Measurements from ENCODE around the gene HOXA4.
A peak's percentile ranks its signal among the peaks of the same experiment; 100 is the strongest.

The HOXA4 gene

DNA sequence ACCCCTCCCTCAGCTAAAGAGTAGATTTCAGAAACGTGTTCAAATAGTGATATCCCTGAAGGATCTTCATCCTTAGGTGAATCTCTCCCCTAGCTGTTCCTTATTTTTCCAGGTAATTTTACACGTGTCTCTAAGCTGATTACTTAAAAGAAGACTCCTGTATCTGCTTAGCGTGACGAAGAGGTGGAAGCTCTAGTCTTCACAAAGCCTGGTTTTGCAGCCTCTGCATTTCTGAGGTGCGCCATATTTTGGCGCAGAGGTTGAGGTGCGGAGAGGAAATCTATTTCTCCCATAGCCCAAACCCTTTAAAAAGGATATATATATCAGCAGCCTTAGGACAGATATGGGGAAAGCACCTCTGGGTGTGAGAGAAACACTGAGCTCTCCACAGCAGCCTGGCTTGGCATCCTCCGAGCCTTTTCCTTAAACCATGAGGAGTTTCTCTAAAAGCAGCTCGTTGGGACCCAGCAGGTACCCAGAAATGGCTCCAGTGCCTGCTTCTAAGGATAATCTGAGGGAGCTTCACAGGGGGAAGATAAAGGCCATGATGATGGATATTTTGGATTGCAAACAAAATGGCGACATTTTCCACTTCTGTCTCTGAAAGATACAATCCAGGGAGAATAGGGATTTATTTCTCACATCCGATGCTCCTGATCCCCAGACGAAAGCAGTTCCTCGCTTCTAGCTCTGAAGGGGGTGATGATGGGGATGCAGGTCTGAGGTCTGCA lies 25.1 kb downstream of the HOXA4 start:
- no peak for DNase-seq (ENCODE audit: low read depth)

DNA sequence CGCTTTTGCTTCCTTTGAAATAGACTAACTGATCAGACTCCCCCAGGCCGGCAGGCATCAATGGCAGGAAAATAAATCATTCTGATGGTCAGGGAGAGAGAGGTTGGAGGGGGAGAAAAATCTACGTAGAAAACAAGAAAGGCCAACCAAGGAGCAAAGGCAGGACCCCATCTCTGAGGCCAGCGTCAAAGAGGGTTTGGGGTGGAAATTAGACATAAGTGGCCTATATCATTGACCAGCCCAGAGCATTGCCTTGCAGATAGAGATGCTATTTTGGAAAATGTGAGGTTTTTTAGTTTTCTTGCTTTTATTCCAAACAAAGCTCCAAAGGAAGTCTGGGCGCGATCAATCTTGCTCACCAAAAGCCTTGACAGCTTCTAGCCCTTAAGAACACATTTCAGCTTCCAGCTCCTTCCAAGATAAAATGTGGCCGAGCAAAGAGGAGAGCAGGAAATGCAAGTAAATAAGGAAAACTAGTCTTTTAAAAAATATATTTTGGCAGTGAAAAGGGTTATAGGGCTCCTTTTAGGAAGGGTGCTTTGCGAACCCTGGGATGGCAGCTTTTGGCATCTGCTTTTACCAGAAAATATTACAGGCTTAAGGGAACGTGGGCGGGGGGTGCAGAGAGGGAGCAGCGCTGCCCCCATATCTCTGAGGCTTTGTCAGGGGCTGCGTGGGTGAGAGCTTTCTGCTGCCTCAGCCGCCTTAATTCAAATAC lies 26.1 kb downstream of the HOXA4 start:
- no peak for DNase-seq (ENCODE audit: low read depth)

- no peak for DNase-seq (ENCODE audit: low read depth)
Measured at GRCh38 chr7:27103489-27104226, 26.9 kb downstream of the HOXA4 start.

GRCh38 chr7:27102581-27103442 lies 27.7 kb downstream of the HOXA4 start, which contains the start of gene HOXA2:
Gene HOXA2 (minus strand): TSS chr7:27102683. CDS start chr7:27102500, 183 bp downstream.
- no peak for DNase-seq (ENCODE audit: low read depth)

- no peak for DNase-seq (ENCODE audit: low read depth)
Measured at GRCh38 chr7:27101957-27102580, 28.5 kb downstream of the HOXA4 start.

GRCh38 chr7:27101171-27101956 lies 29.2 kb downstream of the HOXA4 start:
- DNase-seq (ENCODE audit: low read depth), result no peak

GRCh38 chr7:27100694-27101170 lies 29.8 kb downstream of the HOXA4 start:
- no peak for DNase-seq (ENCODE audit: low read depth)

- DNase-seq (ENCODE audit: low read depth), result no peak
Measured at GRCh38 chr7:27099453-27100370, 30.8 kb downstream of the HOXA4 start.

GRCh38 chr7:27098578-27099451 lies 31.7 kb downstream of the HOXA4 start:
- DNase-seq (ENCODE audit: low read depth), result peak; percentile 63

DNA sequence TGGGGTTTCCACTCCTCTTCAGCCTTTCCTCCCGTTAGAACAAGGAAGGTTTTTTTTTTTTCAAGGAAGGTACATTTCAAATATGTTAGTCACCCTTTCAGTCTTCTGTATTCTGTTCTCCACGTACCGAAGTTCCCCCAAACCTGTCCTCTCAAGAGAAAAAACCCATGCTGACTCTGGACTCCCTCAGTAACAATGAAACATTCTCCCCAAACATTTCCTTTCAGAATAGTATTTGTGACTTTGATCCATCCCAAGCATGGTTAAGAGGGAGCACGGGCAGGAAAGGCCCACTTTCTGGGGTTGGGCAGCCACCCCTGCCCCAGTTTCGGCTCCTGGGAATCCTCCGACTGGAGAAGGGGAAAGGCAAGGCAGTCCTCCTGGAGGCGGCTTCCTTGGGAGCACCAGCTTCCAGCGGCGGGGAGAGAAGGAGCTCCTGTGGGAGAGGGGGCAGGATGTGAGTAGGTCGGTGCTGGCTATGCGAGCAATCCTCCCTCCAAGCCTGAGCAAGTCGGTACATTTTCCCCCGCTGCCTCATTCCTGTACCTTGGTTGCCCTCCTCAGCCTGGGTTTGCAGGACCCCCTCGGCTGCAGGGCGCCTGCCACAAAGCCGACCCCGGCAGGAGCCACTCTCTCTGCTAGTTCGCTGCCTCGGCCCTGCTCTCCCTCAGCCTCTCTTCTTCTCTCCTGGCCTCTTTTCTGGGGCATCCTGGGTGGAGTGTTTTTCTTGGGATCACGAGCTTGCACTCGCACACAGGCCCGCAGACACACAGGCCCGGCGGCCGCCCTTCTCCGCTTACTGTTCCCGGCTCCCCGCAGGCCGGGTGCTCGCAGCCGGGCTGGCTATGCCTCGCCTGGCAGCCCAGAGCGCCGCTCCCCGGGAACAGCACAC lies 32.6 kb downstream of the HOXA4 start:
- no peak for DNase-seq (ENCODE audit: low read depth)

GRCh38 chr7:27096768-27097514 lies 33.6 kb downstream of the HOXA4 start:
- no peak for DNase-seq (ENCODE audit: low read depth)

DNA sequence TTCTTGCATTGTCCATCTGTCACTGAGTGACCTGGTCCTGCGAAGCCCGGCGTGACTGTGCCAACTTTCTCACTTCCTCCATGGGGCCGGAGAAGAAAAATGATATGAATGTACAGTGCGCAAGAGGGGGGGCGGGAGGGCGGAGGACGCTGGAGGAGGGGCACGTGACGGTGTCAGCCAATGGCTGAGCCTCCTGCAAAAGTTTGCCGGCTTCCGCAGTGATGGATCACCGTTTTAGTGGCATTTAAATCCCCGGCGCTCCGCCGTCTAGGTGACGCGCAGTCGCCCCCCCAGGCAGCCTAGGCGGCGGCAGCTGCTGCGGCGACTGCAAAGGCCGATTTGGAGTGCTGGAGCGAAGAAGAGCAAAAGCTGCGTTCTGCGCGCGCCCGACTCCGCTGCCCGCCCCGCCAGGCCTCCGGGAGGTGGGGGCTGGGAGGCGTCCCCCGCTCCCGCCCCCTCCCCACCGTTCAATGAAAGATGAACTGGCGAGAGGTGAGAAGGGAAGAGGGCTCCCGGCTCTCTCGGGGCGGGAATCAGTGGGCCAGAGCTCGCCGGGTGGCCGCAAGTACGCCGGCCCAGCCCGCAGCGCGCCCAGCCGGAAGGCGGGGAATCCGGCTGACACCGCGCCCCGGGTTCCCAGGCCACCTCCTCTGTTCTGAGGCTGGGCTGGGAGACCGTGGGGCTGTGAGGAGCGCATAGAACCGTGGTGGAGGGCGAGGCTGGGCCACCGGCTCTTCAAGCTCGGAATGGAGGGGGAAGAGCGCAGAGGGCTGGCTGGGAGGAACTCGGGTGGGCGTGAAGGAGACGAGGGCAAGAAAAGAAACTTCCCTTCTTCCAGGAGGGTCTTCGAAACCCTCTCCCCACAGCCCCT lies 34.4 kb downstream of the HOXA4 start, which contains the start of gene HOXA1:
Gene HOXA1 (minus strand): TSS at position 104 of the 871 bp plus-strand sequence. CDS start 88 bp downstream, at position 16.
- peak; percentile 80 for DNase-seq (ENCODE audit: low read depth)

GRCh38 chr7:27095050-27095896 lies 35.3 kb downstream of the HOXA4 start:
- no peak for DNase-seq (ENCODE audit: low read depth)

DNA sequence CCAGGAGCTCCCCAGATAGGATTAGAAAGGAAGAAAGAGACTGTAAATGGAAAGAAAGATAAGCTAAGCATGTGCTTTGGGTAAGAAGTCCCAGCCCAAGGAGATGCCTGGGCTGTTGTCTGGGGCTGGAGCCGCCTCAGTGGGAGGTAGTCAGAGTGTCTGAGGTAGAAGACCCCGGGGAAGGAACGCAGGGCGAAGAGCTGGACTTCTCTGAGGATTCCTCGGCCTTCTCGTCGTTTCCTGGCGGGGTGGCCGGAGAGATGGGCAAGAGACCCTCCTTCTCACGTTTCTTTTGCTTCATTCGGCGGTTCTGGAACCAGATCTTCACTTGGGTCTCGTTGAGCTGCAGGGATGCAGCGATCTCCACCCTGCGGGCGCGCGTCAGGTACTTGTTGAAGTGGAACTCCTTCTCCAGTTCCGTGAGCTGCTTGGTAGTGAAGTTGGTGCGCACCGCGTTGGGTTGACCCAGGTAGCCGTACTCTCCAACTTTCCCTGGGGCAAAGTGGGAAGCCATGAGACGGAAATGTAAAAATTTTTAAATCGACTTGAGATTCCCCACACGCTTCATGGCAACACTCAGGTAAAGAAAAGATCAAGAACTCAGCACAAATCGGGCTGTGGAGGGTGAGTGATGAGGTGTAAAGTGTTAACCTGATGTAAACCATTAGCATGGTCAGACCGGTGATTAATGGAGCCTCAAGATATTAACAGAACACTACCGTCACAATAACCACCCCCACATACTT lies 36.1 kb downstream of the HOXA4 start:
- no peak for DNase-seq (ENCODE audit: low read depth)
